Measurements from ENCODE around the gene SSTR3.

SSTR3 gene

GRCh38 chr22:37160027-37160426, 52.2 kb downstream of the SSTR3 start:
- Histone ChIP-seq H3K27ac (ENCODE audit: low read length) (no peak overlapping the region), H3K36me3 (ENCODE audit: control insufficient read depth in 2 of 2, insufficient read depth in 2 of 2, low read length in 2 of 2) (no peaks in the 10 kb centered on the region), H3K4me3 (ENCODE audit: low read length in 2 of 2) (no peak overlapping the region), H3K9me3 (ENCODE audit: control insufficient read depth in 2 of 2, low read length in 2 of 2) (peaks cover 0 to 9% of the 10 kb centered on the region in 2 donors), H3K27me3 (ENCODE audit: control insufficient read depth in 1 of 2, insufficient read depth in 2 of 2, low read length in 2 of 2) (peaks cover 0 to 9% of the 10 kb centered on the region in 2 donors), H3K9ac (ENCODE audit: low read length in 2 of 2) (no peak overlapping the region), H3K4me1 (ENCODE audit: control insufficient read depth, insufficient read depth, low read length) (no peaks in the 10 kb centered on the region)

- H3K9ac ChIP-seq (ENCODE audit: low read length in 2 of 2): no peak overlapping the region
- H3K4me3 ChIP-seq (ENCODE audit: low read length in 2 of 2): no peak overlapping the region
- H3K27me3 ChIP-seq (ENCODE audit: control insufficient read depth in 1 of 2, insufficient read depth in 2 of 2, low read length in 2 of 2): peaks cover 0 to 9% of the 10 kb centered on the region in 2 donors
- peaks cover 0 to 9% of the 10 kb centered on the region in 2 donors for H3K9me3 ChIP-seq (ENCODE audit: control insufficient read depth in 2 of 2, low read length in 2 of 2)
- no peaks in the 10 kb centered on the region for H3K36me3 ChIP-seq (ENCODE audit: control insufficient read depth in 2 of 2, insufficient read depth in 2 of 2, low read length in 2 of 2)
- no peak overlapping the region for H3K27ac ChIP-seq (ENCODE audit: low read length)
- H3K4me1 ChIP-seq (ENCODE audit: control insufficient read depth, insufficient read depth, low read length): no peaks in the 10 kb centered on the region
These were observed 53.4 kb downstream of the SSTR3 start for GRCh38 chr22:37158963-37159290.

- Histone ChIP-seq H3K27ac (ENCODE audit: low read length) (no peak overlapping the region), H3K36me3 (ENCODE audit: control insufficient read depth in 2 of 2, insufficient read depth in 2 of 2, low read length in 2 of 2) (no peaks in the 10 kb centered on the region), H3K27me3 (ENCODE audit: control insufficient read depth in 1 of 2, insufficient read depth in 2 of 2, low read length in 2 of 2) (peaks cover 0 to 9% of the 10 kb centered on the region in 2 donors), H3K4me1 (ENCODE audit: control insufficient read depth, insufficient read depth, low read length) (no peaks in the 10 kb centered on the region), H3K9me3 (ENCODE audit: control insufficient read depth in 2 of 2, low read length in 2 of 2) (peaks cover 0 to 9% of the 10 kb centered on the region in 2 donors), H3K4me3 (ENCODE audit: low read length in 2 of 2) (no peak overlapping the region), H3K9ac (ENCODE audit: low read length in 2 of 2) (no peak overlapping the region)
These were observed 54.6 kb downstream of the SSTR3 start for GRCh38 chr22:37157516-37158285.

GRCh38 chr22:37156686-37157435, 55.4 kb downstream of the SSTR3 start:
- no peak overlapping the region for H3K27ac ChIP-seq (ENCODE audit: low read length)
- peaks cover under 1 to 9% of the 10 kb centered on the region in 2 donors for H3K9me3 ChIP-seq (ENCODE audit: control insufficient read depth in 2 of 2, low read length in 2 of 2)
- peaks cover 0 to 9% of the 10 kb centered on the region in 2 donors for H3K27me3 ChIP-seq (ENCODE audit: control insufficient read depth in 1 of 2, insufficient read depth in 2 of 2, low read length in 2 of 2)

GRCh38 chr22:37155971-37156370, 56.3 kb downstream of the SSTR3 start:
- Histone ChIP-seq H3K9me3 (ENCODE audit: control insufficient read depth in 2 of 2, low read length in 2 of 2) (peaks cover 2% of the 10 kb centered on the region in 2 donors), H3K36me3 (ENCODE audit: control insufficient read depth in 2 of 2, insufficient read depth in 2 of 2, low read length in 2 of 2) (no peaks in the 10 kb centered on the region), H3K4me1 (ENCODE audit: control insufficient read depth, insufficient read depth, low read length) (no peaks in the 10 kb centered on the region), H3K27ac (ENCODE audit: low read length) (no peak overlapping the region), H3K27me3 (ENCODE audit: control insufficient read depth in 1 of 2, insufficient read depth in 2 of 2, low read length in 2 of 2) (peaks cover 0 to 6% of the 10 kb centered on the region in 2 donors), H3K4me3 (ENCODE audit: low read length in 2 of 2) (no peak overlapping the region), H3K9ac (ENCODE audit: low read length in 2 of 2) (no peak overlapping the region)

More at GRCh38 chr22:37156686-37157435, 55.4 kb downstream of the SSTR3 start:
- H3K9ac ChIP-seq (ENCODE audit: low read length in 2 of 2): no peak overlapping the region
- H3K36me3 ChIP-seq (ENCODE audit: control insufficient read depth in 2 of 2, insufficient read depth in 2 of 2, low read length in 2 of 2): no peaks in the 10 kb centered on the region
- no peak overlapping the region for H3K4me3 ChIP-seq (ENCODE audit: low read length in 2 of 2)
- H3K4me1 ChIP-seq (ENCODE audit: control insufficient read depth, insufficient read depth, low read length): no peaks in the 10 kb centered on the region

- no peaks in the 10 kb centered on the region for H3K36me3 ChIP-seq (ENCODE audit: control insufficient read depth in 2 of 2, insufficient read depth in 2 of 2, low read length in 2 of 2)
- H3K9me3 ChIP-seq (ENCODE audit: control insufficient read depth in 2 of 2, low read length in 2 of 2): peaks cover 2% of the 10 kb centered on the region in 2 donors
- no peak overlapping the region for H3K27ac ChIP-seq (ENCODE audit: low read length)
- H3K9ac ChIP-seq (ENCODE audit: low read length in 2 of 2): no peak overlapping the region
- no peak overlapping the region for H3K4me3 ChIP-seq (ENCODE audit: low read length in 2 of 2)
- no peaks in the 10 kb centered on the region for H3K4me1 ChIP-seq (ENCODE audit: control insufficient read depth, insufficient read depth, low read length)
- peaks cover 0 to 6% of the 10 kb centered on the region in 2 donors for H3K27me3 ChIP-seq (ENCODE audit: control insufficient read depth in 1 of 2, insufficient read depth in 2 of 2, low read length in 2 of 2)
These were observed 57.2 kb downstream of the SSTR3 start for GRCh38 chr22:37154925-37155712.
